CD4-positive, alpha-beta memory T cell (primary cell): ENCODE measurements around the gene SRSF5. TPM values are rescaled to one million over a fixed set of nuclear protein-coding genes. Genes with fewer than 3 reads are reported as not detected.

ENCODE experiments used
- CTCF ChIA-PET: fragments of 350-600 bp; sonication (Branson Sonifier 250); formaldehyde crosslinking; loops from one replicate; lab custom pipeline; 2021; ENCODE audit warnings: inconsistent platforms; ENCODE audit not compliant: partially characterized antibody; lab: Charles Lee
- POLR2A ChIA-PET: fragments of 350-600 bp; sonication (Branson Sonifier 250); formaldehyde crosslinking; loops from one replicate; lab custom pipeline; 2021; ENCODE audit not compliant: partially characterized antibody; lab: Charles Lee
- DNase-seq, 5 donors: peaks; one replicate each; pipeline versions ENCODE4 v3.0.0 to v3.0.0-alpha.2; 2020 to 2022; ENCODE audit warnings: mixed read lengths in 1 of 5
- H3K27ac ChIP-seq: one replicate; pipeline ENCODE4 v1.7.0; 2013; ENCODE audit warnings: low read depth, low read length
- H3K27me3 ChIP-seq: 2 replicates; pipeline ENCODE4 v1.7.0; 2013; ENCODE audit warnings: mild to moderate bottlenecking, low read length, moderate library complexity; ENCODE audit not compliant: insufficient read depth
- H3K36me3 ChIP-seq: 2 replicates; pipeline ENCODE4 v1.7.0; 2013; ENCODE audit warnings: mild to moderate bottlenecking, low read length, moderate library complexity; ENCODE audit not compliant: insufficient read depth
- H3K4me1 ChIP-seq: 2 replicates; pipeline ENCODE4 v1.7.0; 2013; ENCODE audit warnings: mild to moderate bottlenecking, low read length, moderate library complexity; ENCODE audit not compliant: insufficient read depth
- H3K4me3 ChIP-seq, 2 donors: one replicate each; pipeline ENCODE4 v1.7.0; 2013; ENCODE audit warnings: low read length in 2 of 2, mild to moderate bottlenecking in 1 of 2
- H3K9me3 ChIP-seq, 2 donors: one replicate each; pipeline ENCODE4 v1.7.0; 2013; ENCODE audit warnings: low read length in 2 of 2, control low read depth in 1 of 2; ENCODE audit not compliant: control insufficient read depth in 1 of 2
- H3K27ac Mint-ChIP-seq, 7 donors: one replicate each; pipeline ENCODE4 v1.8.0; 2020 to 2021; ENCODE audit warnings: mixed read lengths in 7 of 7, mild to moderate bottlenecking in 6 of 7, inconsistent platforms in 3 of 7, moderate library complexity in 3 of 7
- H3K27me3 Mint-ChIP-seq, 2 donors: one replicate each; pipeline ENCODE4 v1.8.0; 2020 to 2021; ENCODE audit warnings: mixed read lengths in 2 of 2
- H3K36me3 Mint-ChIP-seq, 2 donors: one replicate each; pipeline ENCODE4 v1.8.0; 2020 to 2021; ENCODE audit warnings: mixed read lengths in 2 of 2, inconsistent platforms in 1 of 2, mild to moderate bottlenecking in 1 of 2
- H3K4me1 Mint-ChIP-seq, 4 donors: one replicate each; pipeline ENCODE4 v1.8.0; 2020 to 2021; ENCODE audit warnings: mixed read lengths in 4 of 4, mild to moderate bottlenecking in 1 of 4
- H3K4me3 Mint-ChIP-seq, 8 donors: one replicate each; pipeline ENCODE4 v1.8.0; 2020 to 2021; ENCODE audit warnings: mixed read lengths in 8 of 8, mild to moderate bottlenecking in 7 of 8, moderate library complexity in 6 of 8, inconsistent platforms in 3 of 8
- H3K9me3 Mint-ChIP-seq, 8 donors: one replicate each; pipeline ENCODE4 v1.8.0; 2020 to 2021; ENCODE audit warnings: mixed read lengths in 8 of 8, mild to moderate bottlenecking in 5 of 8, inconsistent platforms in 3 of 8, moderate library complexity in 1 of 8
- intact Hi-C: fragments of 100-400 bp; cut with micrococcal nuclease; formaldehyde crosslinking; loops from one replicate; pipeline ENCODE4 v1.15.1; 2023
- polyA plus RNA-seq, 2 donors: library from polyadenylated mRNA; unstranded; fragments of 300-500 nt; fragmentation: Illumina TruSeq; gene quantifications; one replicate each; pipeline ENCODE4 v1.2.3, GENCODE V29; 2021
- total RNA-seq, 2 experiments: library from RNA; stranded (reverse); gene quantifications; one replicate each; pipeline ENCODE4 v1.2.3, GENCODE V29; 2021

The SRSF5 gene
- total and polyA plus RNA-seq, 4 experiments from 2014 or later, result 920 to 1,159 (median 955) TPM

- Histone ChIP-seq H3K4me3 (no peak overlapping the region), H3K27me3 (no peaks in the 10 kb centered on the region), H3K9me3 (no peaks in the 10 kb centered on the region), H3K36me3 (no peaks in the 10 kb centered on the region), H3K27ac (no peak overlapping the region), H3K4me1 (no peaks in the 10 kb centered on the region)
- Mint-ChIP-seq H3K27ac (no peak overlapping the region), H3K27me3 (peaks cover 1 to 4% of the 10 kb centered on the region in 2 donors), H3K36me3 (peaks cover 0 to 8% of the 10 kb centered on the region in 2 donors), H3K4me1 (no peaks in the 10 kb centered on the region), H3K9me3 (no peaks in the 10 kb centered on the region), H3K4me3 (no peak overlapping the region)
- ChIA-PET POLR2A (no interaction called here), CTCF (no interaction called here)
- no peak for DNase-seq
- intact Hi-C loops, result no loop called here
These were observed 31.4 kb downstream of the SRSF5 start for GRCh38 chr14:69798339-69798735.

DNA sequence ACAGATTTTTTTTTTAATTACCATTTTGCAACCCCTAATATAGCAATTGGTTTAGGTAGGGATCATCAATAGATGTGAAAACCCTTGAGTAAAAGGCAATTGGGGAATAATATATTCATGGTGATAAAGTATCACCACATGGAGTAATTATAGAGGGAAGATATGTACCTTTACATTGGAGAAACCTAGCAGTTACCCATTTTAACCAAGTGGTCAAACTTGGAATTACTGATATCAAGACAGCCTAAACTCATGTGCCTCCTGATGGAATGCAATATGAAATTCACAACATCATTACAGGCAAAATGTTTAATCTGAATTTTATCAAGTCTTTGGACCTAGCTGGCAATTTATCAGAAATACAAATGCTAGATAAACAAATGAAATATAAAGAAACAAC lies 36.8 kb downstream of the SRSF5 start:
- Mint-ChIP-seq H3K27me3 (peaks cover 1 to 10% of the 10 kb centered on the region in 2 donors), H3K27ac (no peak overlapping the region), H3K9me3 (no peaks in the 10 kb centered on the region), H3K4me3 (no peak overlapping the region), H3K4me1 (no peaks in the 10 kb centered on the region), H3K36me3 (peaks cover 0 to 5% of the 10 kb centered on the region in 2 donors)
- Histone ChIP-seq H3K27ac (no peak overlapping the region), H3K9me3 (no peaks in the 10 kb centered on the region), H3K4me1 (no peaks in the 10 kb centered on the region), H3K27me3 (no peaks in the 10 kb centered on the region), H3K4me3 (no peak overlapping the region), H3K36me3 (no peaks in the 10 kb centered on the region)
- intact Hi-C loops, result no loop called here
- POLR2A ChIA-PET, result no interaction called here
- CTCF ChIA-PET, result no interaction called here
- DNase-seq, result no peak

DNA sequence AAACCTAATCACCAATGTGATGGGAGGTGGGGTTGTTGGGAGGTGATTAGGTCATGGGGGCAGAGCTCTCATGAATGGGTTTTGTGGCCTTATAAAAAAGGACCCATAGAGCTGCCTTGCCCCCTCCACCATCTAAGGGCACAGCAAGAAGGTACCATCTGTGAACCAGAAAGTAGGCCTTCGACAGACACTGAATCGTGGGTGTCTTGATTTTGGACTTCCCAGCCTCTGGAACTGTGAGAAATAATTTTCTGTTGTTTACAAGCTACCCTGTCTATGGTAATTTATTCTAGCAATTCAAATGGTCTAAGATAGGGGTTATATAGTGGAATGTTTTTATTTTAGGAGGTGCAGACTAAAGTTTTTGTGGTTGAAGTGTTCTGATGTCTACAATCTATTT lies 38.0 kb downstream of the SRSF5 start:
- intact Hi-C loops, result no loop called here
- CTCF ChIA-PET, result no interaction called here
- Mint-ChIP-seq H3K36me3 (peaks cover 0 to 5% of the 10 kb centered on the region in 2 donors), H3K27ac (no peak overlapping the region), H3K9me3 (no peaks in the 10 kb centered on the region), H3K4me3 (no peak overlapping the region), H3K4me1 (no peaks in the 10 kb centered on the region), H3K27me3 (peaks cover 1 to 6% of the 10 kb centered on the region in 2 donors)
- Histone ChIP-seq H3K36me3 (no peaks in the 10 kb centered on the region), H3K4me1 (no peaks in the 10 kb centered on the region), H3K4me3 (no peak overlapping the region), H3K27me3 (no peaks in the 10 kb centered on the region), H3K9me3 (no peaks in the 10 kb centered on the region), H3K27ac (no peak overlapping the region)
- no peak for DNase-seq
- POLR2A ChIA-PET, result no interaction called here

GRCh38 chr14:69807192-69807591 lies 40.2 kb downstream of the SRSF5 start:
- H3K9me3 ChIP-seq, result no peaks in the 10 kb centered on the region
- no peak overlapping the region for H3K27ac ChIP-seq
- no peaks in the 10 kb centered on the region for H3K36me3 ChIP-seq
- Mint-ChIP-seq H3K27ac (no peak overlapping the region), H3K9me3 (no peaks in the 10 kb centered on the region), H3K4me3 (no peak overlapping the region), H3K27me3 (peaks cover 0 to 12% of the 10 kb centered on the region in 2 donors), H3K36me3 (no peaks in the 10 kb centered on the region), H3K4me1 (no peaks in the 10 kb centered on the region)
- intact Hi-C loops, result no loop called here
- H3K4me1 ChIP-seq, result no peaks in the 10 kb centered on the region
- no peak overlapping the region for H3K4me3 ChIP-seq
- no peak for DNase-seq
- ChIA-PET CTCF (interaction anchor here (1.3 kb wide), 1 partner anchor 11 kb away, joined by 6 read pairs; no protein-coding TSS in a partner anchor), POLR2A (no interaction called here)
- H3K27me3 ChIP-seq, result no peaks in the 10 kb centered on the region

DNA sequence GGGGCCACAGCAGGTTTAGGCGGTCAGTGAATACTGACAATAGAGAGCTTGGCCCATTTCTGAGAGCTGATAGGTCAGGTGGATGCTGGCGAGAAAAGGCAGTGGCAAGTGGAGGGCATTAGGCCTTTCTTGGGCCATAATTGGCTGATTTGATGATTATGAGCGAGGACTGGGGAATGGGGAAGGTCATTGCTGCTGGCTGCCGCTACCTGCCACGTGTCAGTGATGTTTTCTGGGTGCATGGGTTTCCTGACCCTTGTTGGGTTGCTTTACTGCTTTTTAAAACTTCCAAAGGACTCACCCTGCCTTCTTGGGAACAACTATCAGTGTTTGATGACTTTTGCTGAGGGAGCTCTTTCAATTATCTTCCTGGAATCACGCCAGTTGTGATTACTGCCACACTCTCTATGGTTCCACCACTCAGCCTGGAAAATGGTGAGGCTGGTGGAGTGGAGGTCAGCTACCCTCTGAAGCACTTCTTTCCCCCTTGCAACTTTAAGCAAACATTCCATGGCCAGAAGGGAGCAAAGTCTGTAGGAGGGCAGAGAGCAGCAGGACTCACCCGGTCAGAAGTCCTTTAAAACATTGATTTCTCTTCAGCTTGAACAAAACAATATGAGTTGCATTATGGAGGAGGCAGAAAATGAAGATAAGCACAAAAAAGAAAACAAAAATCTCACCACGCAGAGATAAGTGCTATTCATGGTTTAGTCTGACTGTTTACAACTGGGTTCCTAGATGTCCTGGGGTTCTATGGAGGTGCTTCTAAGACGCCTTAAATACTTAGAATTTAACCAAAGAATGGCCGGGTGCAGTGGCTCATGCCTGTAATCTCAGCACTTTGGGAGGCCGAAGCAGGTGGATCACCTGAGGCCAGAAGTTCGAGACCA lies 42.2 kb downstream of the SRSF5 start:
- Mint-ChIP-seq H3K9me3 (no peaks in the 10 kb centered on the region), H3K27me3 (peaks cover 2 to 11% of the 10 kb centered on the region in 2 donors), H3K36me3 (no peaks in the 10 kb centered on the region), H3K4me3 (no peak overlapping the region), H3K4me1 (no peaks in the 10 kb centered on the region), H3K27ac (no peak overlapping the region)
- Histone ChIP-seq H3K36me3 (no peaks in the 10 kb centered on the region), H3K9me3 (no peaks in the 10 kb centered on the region), H3K27ac (no peak overlapping the region), H3K4me3 (no peak overlapping the region), H3K27me3 (no peaks in the 10 kb centered on the region), H3K4me1 (no peaks in the 10 kb centered on the region)
- POLR2A ChIA-PET, result interaction anchor here (0.7 kb wide), 1 partner anchor 15 kb away, joined by 4 read pairs; no protein-coding TSS in a partner anchor
- no peak for DNase-seq
- intact Hi-C loops, result no loop called here
- CTCF ChIA-PET, result interaction anchor here (1.2 kb wide), 1 partner anchor 9 kb away, joined by 10 read pairs; no protein-coding TSS in a partner anchor

DNA sequence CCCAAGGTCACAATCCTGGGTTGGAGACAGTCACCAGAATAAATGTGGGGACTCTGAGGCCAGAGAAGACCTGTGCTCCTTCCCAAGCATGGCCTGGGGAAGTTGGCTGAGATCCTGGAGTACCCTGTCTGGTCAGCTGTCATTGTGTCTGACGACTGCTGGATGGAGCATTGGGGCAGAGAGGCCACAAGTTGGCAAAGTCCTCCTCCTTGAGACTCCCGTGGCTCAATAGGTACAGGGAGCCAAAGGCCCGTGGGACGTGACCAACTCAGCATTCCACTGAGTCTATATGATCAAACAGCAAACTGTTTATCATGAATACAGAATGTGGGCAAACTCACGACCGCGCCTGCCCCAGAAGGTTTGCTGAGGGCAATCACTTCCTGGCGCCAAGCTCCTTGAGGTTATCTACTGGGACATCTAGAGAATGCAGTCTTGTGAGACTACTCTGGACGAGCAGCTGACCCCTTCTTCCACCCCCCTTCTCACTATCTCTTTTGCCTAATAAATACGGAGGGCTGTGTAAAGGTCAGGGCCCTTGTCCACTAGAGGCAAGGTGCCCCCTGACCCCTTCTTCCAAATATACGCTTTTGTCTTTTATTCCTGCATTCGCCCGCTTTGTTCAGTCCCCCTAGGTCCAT lies 44.4 kb downstream of the SRSF5 start:
- Mint-ChIP-seq H3K36me3 (no peaks in the 10 kb centered on the region), H3K4me1 (no peaks in the 10 kb centered on the region), H3K9me3 (no peaks in the 10 kb centered on the region), H3K27me3 (peaks cover 2 to 11% of the 10 kb centered on the region in 2 donors), H3K27ac (no peak overlapping the region), H3K4me3 (no peak overlapping the region)
- Histone ChIP-seq H3K27ac (no peak overlapping the region), H3K36me3 (no peaks in the 10 kb centered on the region), H3K4me3 (no peak overlapping the region), H3K27me3 (no peaks in the 10 kb centered on the region), H3K9me3 (no peaks in the 10 kb centered on the region), H3K4me1 (no peaks in the 10 kb centered on the region)
- no peak for DNase-seq
- intact Hi-C loops, result no loop called here
- ChIA-PET POLR2A (no interaction called here), CTCF (no interaction called here)

DNA sequence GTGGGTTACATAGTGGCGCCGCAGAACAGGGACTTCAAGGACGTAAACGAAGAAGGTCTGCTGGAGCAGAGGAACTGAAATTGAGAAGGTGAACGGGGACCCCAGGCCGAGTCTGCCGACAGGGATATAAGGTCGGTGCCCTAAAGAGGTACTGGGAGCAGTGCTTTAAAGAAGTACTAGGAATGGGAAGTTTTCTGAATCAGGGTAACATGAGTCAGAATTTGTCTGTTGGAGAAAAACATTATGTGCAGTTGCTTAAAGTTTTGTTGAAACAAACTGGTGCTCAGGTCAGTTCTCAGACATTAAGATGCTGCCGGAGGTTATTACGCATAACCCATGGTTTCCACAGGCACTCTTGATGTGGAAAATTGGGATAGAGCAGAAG lies 44.9 kb downstream of the SRSF5 start:
- intact Hi-C loops, result no loop called here
- Histone ChIP-seq H3K4me1 (no peaks in the 10 kb centered on the region), H3K27me3 (no peaks in the 10 kb centered on the region), H3K9me3 (no peaks in the 10 kb centered on the region), H3K36me3 (no peaks in the 10 kb centered on the region), H3K27ac (no peak overlapping the region), H3K4me3 (no peak overlapping the region)
- no peak overlapping the region for H3K27ac Mint-ChIP-seq
- peaks cover 2 to 11% of the 10 kb centered on the region in 2 donors for H3K27me3 Mint-ChIP-seq
- DNase-seq, result no peak
- ChIA-PET POLR2A (no interaction called here), CTCF (no interaction called here)
- no peaks in the 10 kb centered on the region for H3K36me3 Mint-ChIP-seq
- H3K4me3 Mint-ChIP-seq, result no peak overlapping the region
- H3K9me3 Mint-ChIP-seq, result no peaks in the 10 kb centered on the region
- no peaks in the 10 kb centered on the region for H3K4me1 Mint-ChIP-seq
